GM21515 (cell line): ENCODE results near the gene PDZK1.
"Not testable (repeated sequence)": the region's sequence is repeated elsewhere in the genome, so short reads cannot be mapped to it uniquely, and the experiment has no call there.

ENCODE experiments used
- ATAC-seq: cut with Tn5 transposase; IDR thresholded peaks from one replicate; pipeline ENCODE4 v1.9.1; 2021; ENCODE audit not compliant: unreplicated experiment

PDZK1 gene

GRCh38 chr1:145665015-145665414 is 42.2 kb downstream of the PDZK1 start:
- not testable (repeated sequence) for ATAC-seq

GRCh38 chr1:145662502-145662901 is 44.7 kb downstream of the PDZK1 start:
- not testable (repeated sequence) for ATAC-seq

- ATAC-seq = not testable (repeated sequence)
Observed at GRCh38 chr1:145656245-145656943, 50.8 kb downstream of the PDZK1 start.

GRCh38 chr1:145643990-145644389 is 63.2 kb downstream of the PDZK1 start:
- not testable (repeated sequence) for ATAC-seq

GRCh38 chr1:145641886-145642285 is 65.3 kb downstream of the PDZK1 start:
- not testable (repeated sequence) for ATAC-seq

- not testable (repeated sequence) for ATAC-seq
Observed at GRCh38 chr1:145636237-145636636, 70.9 kb downstream of the PDZK1 start.

DNA sequence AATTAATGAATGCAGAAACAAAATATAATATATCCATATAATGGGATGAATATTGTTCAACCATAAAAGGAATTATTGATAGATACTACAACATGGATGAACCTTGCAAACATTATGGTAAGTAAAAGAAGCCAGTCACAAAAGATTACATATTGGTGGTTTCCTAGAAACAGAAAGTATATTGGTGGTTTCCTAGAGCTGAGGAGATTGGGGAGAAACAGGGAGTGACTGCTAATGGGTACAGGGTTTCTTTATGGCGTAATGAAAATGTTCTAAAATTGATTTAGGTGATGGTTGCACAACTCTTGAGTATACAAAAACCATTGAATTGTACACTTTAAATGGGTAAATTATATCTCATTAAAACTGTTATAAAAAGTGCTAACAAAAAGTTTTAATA is 85.0 kb downstream of the PDZK1 start:
- ATAC-seq = not testable (repeated sequence)
